ENCODE results near the gene EEF1AKMT1. TPM values are rescaled to one million over a fixed set of nuclear protein-coding genes. Genes with fewer than 3 reads are reported as not detected.

EEF1AKMT1 gene
- polyA plus RNA-seq, 1 donor from 2014 or later: 8.2 TPM

DNA sequence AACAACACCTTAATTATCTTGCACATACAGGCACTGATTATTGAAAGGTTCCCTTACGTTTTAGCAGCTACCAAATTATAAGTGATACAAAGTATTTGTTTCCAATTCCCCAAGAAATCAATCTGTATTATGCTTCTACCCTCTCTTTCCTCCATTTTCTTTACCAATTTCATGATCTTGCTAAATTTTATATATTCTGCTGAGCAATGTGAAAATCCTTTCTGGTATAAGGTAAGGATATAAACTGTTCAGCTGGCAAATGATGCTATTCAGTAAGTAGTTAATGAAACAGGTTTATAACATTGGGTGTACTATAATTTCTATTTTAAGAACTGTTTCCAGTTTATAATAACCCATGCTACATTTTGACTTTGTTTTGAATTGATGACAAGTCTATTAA lies 985 bp upstream of the EEF1AKMT1 start:
- Histone ChIP-seq H3K27me3 (ENCODE audit: insufficient read depth, low read depth, low read length) (no peaks in the 10 kb centered on the region), H3F3A (ENCODE audit: insufficient read depth, low read length, poor library complexity, severe bottlenecking) (no peaks in the 10 kb centered on the region), H3K79me2 (replicated peaks; ENCODE audit: insufficient read depth, low read length) (no peaks in the 10 kb centered on the region), H3K36me3 (ENCODE audit: insufficient read depth, low read length) (no peaks in the 10 kb centered on the region), H3K4me2 (ENCODE audit: low read length) (no peak overlapping the region), H3K27ac (ENCODE audit: low read length) (no peak overlapping the region), H3K9me2 (ENCODE audit: insufficient read depth, low read length) (no peaks in the 10 kb centered on the region), H2AFZ (ENCODE audit: low read depth, low read length) (no peak overlapping the region), H4K20me1 (ENCODE audit: insufficient read depth) (no peaks in the 10 kb centered on the region), H3K9ac (ENCODE audit: low read length) (no peak overlapping the region), H3K9me3 (ENCODE audit: low read length) (peaks cover 8% of the 10 kb centered on the region), H3K4me3 (ENCODE audit: low read length) (no peak overlapping the region)
- no peak for TF ChIP-seq TAF1 (IDR thresholded peaks at IDR 0.05; ENCODE audit: low read depth)
- TF ChIP-seq POLR2AphosphoS5 (IDR thresholded peaks at IDR 0.05): no peak

DNA sequence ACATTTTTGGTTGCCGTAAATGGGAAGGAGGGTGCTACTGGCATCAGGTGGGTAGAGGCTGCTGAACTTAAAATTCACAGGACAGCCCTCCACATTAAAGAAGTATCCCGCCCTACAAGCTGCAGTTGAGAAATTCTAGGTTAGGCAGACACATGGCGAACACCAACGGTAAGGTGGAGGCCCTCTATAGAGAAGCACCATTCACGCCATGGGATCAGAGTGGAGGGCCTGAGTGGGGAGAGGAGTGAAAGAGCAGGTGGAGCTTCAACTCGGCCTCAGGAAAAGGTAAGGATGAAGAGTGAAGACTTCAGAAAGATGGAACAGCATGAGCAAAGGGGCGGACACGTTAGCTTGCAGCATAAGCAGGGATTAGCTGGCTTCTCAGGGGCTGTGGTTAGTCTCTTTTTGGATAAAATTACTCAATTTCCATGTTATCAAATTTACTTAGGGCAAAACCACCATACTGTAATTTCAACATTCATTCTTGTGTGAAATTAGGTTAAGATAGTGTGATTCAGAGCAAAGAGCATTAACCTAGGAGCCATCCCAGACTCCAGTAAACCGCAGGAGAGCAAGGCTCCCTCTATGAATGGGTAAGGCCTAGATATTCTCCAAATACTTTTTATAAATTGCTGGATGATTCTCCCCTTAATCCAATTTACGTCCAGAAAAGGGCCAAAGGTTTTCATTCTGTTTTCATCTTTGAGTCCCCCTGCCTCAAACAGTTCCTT lies 1.2 kb downstream of the EEF1AKMT1 start:
- H3K9ac ChIP-seq (ENCODE audit: low read length): peak overlapping the region; percentile 71
- peaks cover 10% of the 10 kb centered on the region for H3K9me3 ChIP-seq (ENCODE audit: low read length)
- no peaks in the 10 kb centered on the region for H3K9me2 ChIP-seq (ENCODE audit: insufficient read depth, low read length)
- no peak overlapping the region for H3K4me2 ChIP-seq (ENCODE audit: low read length)
- no peaks in the 10 kb centered on the region for H3K79me2 ChIP-seq (replicated peaks; ENCODE audit: insufficient read depth, low read length)
- no peaks in the 10 kb centered on the region for H3F3A ChIP-seq (ENCODE audit: insufficient read depth, low read length, poor library complexity, severe bottlenecking)
- peak overlapping the region; percentile 30 for H2AFZ ChIP-seq (ENCODE audit: low read depth, low read length)
- no peak overlapping the region for H3K27ac ChIP-seq (ENCODE audit: low read length)
- H3K27me3 ChIP-seq (ENCODE audit: insufficient read depth, low read depth, low read length): no peaks in the 10 kb centered on the region
- TF ChIP-seq TAF1 (IDR thresholded peaks at IDR 0.05; ENCODE audit: low read depth) (no peak), POLR2AphosphoS5 (IDR thresholded peaks at IDR 0.05) (no peak), SMC3 (conservative IDR thresholded peaks at IDR 0.05; ENCODE audit: poor library complexity) (no peak), MXI1 (conservative IDR thresholded peaks at IDR 0.05; ENCODE audit: poor library complexity, severe bottlenecking) (no peak), RAD21 (conservative IDR thresholded peaks at IDR 0.05) (no peak), EZH2 (IDR thresholded peaks at IDR 0.05; ENCODE audit: borderline replicate concordance, insufficient read depth, low read length, poor library complexity, severe bottlenecking) (no peak), EP300 (conservative IDR thresholded peaks at IDR 0.05; ENCODE audit: poor library complexity, severe bottlenecking) (no peak)
- TF ChIP-seq, protein P1, sequence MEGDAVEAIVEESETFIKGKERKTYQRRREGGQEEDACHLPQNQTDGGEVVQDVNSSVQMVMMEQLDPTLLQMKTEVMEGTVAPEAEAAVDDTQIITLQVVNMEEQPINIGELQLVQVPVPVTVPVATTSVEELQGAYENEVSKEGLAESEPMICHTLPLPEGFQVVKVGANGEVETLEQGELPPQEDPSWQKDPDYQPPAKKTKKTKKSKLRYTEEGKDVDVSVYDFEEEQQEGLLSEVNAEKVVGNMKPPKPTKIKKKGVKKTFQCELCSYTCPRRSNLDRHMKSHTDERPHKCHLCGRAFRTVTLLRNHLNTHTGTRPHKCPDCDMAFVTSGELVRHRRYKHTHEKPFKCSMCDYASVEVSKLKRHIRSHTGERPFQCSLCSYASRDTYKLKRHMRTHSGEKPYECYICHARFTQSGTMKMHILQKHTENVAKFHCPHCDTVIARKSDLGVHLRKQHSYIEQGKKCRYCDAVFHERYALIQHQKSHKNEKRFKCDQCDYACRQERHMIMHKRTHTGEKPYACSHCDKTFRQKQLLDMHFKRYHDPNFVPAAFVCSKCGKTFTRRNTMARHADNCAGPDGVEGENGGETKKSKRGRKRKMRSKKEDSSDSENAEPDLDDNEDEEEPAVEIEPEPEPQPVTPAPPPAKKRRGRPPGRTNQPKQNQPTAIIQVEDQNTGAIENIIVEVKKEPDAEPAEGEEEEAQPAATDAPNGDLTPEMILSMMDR (IDR thresholded peaks at IDR 0.05; ENCODE audit: poor library complexity, severe bottlenecking): no peak
- TF ChIP-seq, protein P2, sequence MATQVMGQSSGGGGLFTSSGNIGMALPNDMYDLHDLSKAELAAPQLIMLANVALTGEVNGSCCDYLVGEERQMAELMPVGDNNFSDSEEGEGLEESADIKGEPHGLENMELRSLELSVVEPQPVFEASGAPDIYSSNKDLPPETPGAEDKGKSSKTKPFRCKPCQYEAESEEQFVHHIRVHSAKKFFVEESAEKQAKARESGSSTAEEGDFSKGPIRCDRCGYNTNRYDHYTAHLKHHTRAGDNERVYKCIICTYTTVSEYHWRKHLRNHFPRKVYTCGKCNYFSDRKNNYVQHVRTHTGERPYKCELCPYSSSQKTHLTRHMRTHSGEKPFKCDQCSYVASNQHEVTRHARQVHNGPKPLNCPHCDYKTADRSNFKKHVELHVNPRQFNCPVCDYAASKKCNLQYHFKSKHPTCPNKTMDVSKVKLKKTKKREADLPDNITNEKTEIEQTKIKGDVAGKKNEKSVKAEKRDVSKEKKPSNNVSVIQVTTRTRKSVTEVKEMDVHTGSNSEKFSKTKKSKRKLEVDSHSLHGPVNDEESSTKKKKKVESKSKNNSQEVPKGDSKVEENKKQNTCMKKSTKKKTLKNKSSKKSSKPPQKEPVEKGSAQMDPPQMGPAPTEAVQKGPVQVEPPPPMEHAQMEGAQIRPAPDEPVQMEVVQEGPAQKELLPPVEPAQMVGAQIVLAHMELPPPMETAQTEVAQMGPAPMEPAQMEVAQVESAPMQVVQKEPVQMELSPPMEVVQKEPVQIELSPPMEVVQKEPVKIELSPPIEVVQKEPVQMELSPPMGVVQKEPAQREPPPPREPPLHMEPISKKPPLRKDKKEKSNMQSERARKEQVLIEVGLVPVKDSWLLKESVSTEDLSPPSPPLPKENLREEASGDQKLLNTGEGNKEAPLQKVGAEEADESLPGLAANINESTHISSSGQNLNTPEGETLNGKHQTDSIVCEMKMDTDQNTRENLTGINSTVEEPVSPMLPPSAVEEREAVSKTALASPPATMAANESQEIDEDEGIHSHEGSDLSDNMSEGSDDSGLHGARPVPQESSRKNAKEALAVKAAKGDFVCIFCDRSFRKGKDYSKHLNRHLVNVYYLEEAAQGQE (IDR thresholded peaks at IDR 0.05; ENCODE audit: borderline replicate concordance): no peak
- H4K20me1 ChIP-seq (ENCODE audit: insufficient read depth): no peaks in the 10 kb centered on the region
- H3K36me3 ChIP-seq (ENCODE audit: insufficient read depth, low read length): no peaks in the 10 kb centered on the region
- peak overlapping the region; percentile 72 for H3K4me3 ChIP-seq (ENCODE audit: low read length)
